HG02852 (cell line): ENCODE results near the gene CLCNKA.
A peak's percentile ranks its signal among the peaks of the same experiment; 100 is the strongest.
"Not testable (repeated sequence)": the region's sequence is repeated elsewhere in the genome, so short reads cannot be mapped to it uniquely, and the experiment has no call there.

Experiments used
- ATAC-seq: cut with Tn5 transposase; IDR thresholded peaks from one replicate; pipeline ENCODE4 v1.9.1; 2021; ENCODE audit warnings: mild to moderate bottlenecking, moderate library complexity; ENCODE audit not compliant: unreplicated experiment

Gene CLCNKA

GRCh38 chr1:16021681-16022080, at the start of gene CLCNKA:
Gene CLCNKA (plus strand): TSS chr1:16022036. CDS start chr1:16022620, 584 bp downstream.
- no peak for ATAC-seq

DNA sequence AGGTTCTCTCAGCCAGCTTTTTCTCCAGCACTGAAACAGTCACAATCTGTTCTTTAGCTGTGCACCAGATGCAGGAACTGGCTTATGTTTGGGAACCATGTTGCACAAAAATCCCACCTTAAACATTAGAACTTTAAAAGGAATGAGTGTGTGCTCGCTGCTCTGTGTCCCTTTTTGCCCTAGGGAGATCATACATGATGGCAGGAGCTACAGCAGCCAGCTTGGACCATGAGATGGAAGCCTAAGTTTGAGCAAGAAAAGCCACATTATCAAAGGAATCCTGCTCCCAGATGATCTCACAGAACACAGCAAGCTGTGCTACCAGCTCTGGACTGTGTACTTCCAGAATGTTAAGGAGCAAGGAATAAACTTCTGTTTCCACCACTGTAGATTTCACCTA, 49.4 kb upstream of the CLCNKA start:
- ATAC-seq = no peak

DNA sequence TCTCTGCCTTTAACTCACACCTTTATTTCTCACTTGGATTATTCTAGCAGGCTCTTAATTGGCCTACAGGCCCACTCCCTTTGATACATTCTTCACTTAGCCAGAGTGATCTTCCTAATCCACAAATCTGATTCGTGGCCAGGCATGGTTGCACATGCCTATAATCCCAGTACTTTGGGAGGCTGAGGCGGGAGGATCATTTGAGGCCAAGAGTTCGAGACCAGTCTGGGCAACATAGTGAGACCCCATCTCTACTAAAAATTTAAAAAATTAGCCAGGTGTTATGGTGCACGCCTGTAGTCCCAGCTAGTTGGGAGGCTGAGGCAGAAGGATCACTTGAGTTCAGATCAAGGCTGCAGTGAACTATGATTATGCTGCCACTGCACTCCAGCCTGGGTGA, 48.1 kb upstream of the CLCNKA start:
- ATAC-seq = no peak

DNA sequence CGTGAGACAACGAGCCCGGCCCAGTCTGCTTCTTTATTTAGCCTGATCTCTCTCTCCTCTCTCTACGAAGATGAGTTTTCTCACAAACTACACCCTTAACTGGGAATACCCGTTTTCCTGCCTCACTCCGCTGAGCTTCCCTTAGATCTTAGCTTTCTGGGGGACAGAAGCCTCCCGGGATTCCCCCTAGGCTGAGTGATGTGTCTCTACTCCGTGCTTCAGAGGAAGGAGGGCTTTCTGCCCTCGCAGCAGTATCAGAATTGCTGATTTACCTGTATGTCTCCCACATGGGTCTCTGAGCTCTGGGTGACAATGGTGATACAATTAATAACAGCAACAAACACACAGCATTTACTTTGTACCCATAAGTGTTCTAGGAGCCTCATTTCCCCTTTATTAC, 47.0 kb upstream of the CLCNKA start:
- ATAC-seq = no peak

DNA sequence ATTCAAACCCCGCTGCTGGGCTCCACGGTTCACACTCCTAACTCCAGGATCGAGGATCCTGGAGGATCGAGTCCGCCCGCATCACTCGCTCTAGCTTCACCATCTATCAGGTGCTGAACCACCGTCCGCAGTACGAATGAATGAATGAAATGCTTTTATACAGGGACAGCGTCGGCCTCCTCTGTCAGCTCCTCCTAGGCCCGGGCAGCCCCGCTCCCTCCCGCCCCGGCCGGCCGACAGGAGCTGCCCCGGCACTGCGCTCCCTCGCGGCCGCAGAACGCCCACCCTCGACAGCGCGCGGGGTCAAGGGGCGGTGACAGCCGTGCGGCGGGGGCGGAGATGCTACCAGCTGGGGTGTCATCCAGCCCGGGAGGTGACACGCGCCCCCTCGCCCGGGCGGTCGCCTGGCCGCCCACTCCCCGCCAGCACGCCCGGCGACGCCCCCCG, 46.5 kb upstream of the CLCNKA start:
- peak; percentile 58 for ATAC-seq

GRCh38 chr1:15975805-15976680, 45.8 kb upstream of the CLCNKA start, which contains the start of gene ZBTB17:
Gene ZBTB17 (minus strand): TSS chr1:15976101. CDS start chr1:15948495, 27,606 bp downstream.
- ATAC-seq = peak; percentile 68

DNA sequence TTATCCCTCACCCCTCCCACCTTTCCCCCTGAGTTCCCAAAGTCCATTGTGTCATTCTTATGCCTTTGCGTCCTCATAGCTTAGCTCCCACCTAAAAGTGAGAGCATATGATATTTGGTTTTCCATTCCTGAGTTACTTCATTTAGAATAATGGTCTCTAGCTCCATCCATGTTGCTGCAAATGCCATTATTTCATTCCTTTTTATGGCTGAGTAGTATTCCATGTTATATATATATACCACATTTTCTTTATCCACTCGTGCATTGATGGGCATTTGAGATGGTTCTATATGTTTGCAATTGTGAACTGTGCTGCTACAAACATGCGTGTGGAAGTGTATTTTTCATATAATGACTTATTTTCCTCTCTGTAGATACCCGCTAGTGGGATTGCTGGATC, 43.9 kb upstream of the CLCNKA start:
- not testable (repeated sequence) for ATAC-seq

DNA sequence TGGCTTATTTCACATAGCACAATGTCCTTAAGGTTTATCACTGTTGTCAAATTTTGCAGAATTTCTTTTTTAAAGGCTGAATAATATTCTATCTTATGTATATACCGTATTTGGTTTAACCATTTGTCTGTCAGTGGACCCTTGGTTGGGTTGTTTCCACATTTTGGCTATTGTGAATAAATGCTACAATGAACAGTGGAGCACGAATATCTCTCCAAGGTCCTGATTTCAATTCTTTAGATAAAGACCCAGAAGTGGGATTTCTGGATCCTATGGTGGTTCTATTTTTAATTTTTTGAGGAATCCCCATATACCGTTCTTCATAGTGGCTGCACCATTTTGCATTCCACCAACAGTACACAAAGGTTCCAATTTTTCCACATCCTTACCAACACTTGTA, 40.2 kb upstream of the CLCNKA start:
- no peak for ATAC-seq

DNA sequence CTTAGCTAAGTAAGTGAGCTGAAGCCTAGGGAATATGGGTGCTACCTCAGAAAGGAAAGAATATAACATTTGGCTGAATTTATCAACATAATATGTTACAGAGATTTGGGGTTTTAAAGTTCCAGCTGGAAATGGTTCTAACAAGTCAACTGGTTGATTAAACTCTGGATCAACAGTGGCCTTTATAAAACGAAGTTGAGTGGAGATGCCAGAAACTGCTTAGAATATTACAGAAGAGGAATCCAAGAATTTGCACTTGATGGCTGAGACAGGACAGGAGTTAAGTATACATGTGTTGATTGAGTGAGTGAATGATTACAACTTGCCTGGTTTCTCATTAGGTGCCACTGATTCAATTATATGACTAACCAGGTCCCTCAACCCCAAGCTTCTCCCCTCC, 38.6 kb upstream of the CLCNKA start:
- no peak for ATAC-seq

DNA sequence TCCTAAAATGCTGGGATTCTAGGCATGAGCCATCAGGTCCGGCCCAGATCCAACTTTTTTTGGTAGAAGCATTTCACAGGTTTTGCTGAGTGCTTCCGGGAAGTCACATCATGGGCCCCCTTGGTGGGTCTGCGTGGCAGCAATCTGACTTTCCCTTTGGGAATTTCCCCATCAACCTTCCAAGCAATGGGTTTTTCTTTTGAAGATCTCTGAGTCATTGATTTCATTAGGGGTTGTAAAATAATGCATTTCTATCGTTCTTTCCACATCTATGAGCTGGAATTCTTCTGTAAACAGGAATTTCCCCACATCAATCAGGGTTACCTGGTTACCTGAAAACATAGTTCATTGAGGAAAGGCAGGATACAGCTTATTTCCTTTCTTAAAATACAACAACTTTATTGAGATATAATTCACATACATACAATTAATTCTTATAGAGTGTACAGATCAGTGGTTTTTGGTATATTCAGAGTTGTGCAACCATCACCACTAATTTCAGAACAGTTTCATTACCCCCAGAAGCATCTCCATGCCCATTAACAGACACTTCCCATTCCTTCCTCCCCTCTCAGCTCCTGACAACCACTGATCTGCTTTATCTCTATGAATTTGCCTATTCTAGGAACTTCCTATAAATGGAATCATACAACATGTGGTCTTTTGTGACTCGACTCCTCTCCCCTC, 36.1 kb upstream of the CLCNKA start:
- ATAC-seq = no peak

GRCh38 chr1:15988856-15989736, 32.7 kb upstream of the CLCNKA start:
- no peak for ATAC-seq

DNA sequence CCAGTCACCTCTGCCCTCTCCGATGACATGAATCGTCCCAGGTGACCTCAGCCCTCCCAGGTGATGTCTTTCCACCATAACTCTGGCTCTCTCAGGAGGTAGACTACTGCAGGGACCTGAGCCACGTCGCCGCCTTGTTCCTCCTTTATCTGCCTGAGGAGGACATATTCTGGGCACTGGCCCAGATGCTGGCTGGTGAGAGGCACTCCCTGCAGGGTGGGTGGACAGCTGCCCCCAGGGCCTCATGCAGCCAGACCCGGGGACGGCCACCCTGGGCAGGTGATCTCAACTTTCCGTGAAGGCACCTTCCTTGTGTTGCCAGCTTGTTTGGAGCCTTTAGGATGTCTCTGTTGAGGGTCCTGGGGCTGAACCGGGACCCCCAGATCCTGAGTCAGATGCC, 32.1 kb upstream of the CLCNKA start:
- no peak for ATAC-seq

GRCh38 chr1:15991427-15992186, 30.2 kb upstream of the CLCNKA start:
- no peak for ATAC-seq

DNA sequence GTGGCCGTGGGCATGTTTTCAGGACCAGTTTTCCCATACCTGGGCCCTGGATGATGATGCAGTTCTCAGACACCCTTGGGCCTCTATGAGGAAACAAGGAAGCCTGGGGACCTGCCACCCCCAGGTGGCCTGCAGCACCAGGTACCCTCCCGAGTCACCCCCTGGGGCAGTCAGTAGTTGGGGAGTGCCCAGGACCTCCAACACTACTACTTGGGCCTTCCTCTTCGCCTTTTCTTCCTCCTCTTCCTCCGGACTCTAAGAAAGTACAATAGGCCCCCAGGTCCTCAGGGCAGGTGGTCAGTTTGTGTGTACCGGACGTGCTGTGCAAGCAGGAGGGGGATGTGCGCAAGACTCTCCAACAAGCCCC, 29.7 kb upstream of the CLCNKA start:
- ATAC-seq = no peak

GRCh38 chr1:15992582-15993500, 29.0 kb upstream of the CLCNKA start:
- ATAC-seq = no peak

GRCh38 chr1:15993666-15994065, 28.2 kb upstream of the CLCNKA start:
- no peak for ATAC-seq

DNA sequence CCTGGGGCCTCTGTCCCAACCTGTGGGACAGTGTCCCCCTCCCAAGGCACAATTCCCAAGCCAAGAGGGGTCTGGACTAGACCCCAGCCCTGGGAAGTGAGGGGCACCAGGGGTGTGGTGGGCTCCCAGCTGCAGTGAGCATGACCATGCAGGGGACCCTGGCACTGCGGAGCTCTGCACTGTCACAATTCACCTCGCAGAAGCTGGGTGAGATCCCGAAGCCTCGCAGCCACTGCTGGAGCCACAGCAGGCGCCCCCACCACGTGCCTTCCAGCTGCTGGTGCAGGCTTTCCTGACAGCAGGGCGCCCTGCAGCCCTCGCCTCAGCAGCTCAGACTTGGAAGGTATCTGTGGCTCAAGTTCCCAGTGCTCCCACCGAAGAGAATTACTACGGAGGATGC, 27.8 kb upstream of the CLCNKA start:
- no peak for ATAC-seq

DNA sequence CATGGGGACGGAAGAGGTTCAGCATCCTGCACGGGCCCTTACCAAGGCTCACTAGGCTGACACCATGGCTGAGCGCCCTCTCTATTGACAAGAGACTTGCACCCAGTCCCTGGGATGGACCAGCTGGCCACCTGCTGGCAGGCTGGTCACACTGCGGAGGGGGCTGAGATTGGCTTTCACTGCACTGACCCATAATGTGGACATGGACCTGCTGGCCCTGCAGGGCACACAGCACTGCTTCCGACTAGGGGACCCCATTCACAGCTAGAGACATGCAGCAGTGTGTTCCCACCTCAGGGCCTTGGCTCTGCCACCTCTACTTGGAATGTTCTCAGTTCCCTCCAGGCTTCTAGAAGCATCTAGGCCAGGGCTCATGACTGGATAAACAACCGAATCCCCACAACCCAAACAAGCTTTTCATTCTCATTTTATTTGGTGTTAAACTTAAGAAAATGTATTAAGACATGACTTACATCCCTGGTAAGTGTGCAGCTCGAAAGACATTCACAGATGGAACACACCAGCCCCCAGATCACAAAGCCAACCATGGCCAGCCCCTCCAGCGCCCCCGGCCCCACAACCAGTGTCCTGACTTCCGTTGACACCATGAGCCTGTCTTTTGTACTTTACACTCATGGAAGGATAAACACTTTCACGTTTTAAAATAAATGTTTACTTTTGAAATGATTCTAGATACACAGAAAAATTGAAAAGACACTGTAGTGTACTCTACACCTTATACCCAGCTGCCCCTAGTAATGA, 27.1 kb upstream of the CLCNKA start:
- ATAC-seq = no peak
